GM12801 (cell line): ENCODE data around the gene SCPEP1.

Experiments
- CTCF ChIP-seq: IDR thresholded peaks from one replicate; pipeline ENCODE4 v1.5.1; 2011; ENCODE audit warnings: control low read depth; ENCODE audit not compliant: insufficient read length; ENCODE audit errors: extremely low read depth

Gene SCPEP1

GRCh38 chr17:56997313-56997712, 19.4 kb downstream of the SCPEP1 start:
- TF ChIP-seq CTCF: no peak

GRCh38 chr17:57001541-57001940, 23.6 kb downstream of the SCPEP1 start:
- TF ChIP-seq CTCF: no peak

- TF ChIP-seq CTCF: no peak
Observed at GRCh38 chr17:57002904-57003303, 25.0 kb downstream of the SCPEP1 start.

GRCh38 chr17:57004944-57005579, 27.1 kb downstream of the SCPEP1 start:
- TF ChIP-seq CTCF: no peak

- TF ChIP-seq CTCF: no peak
Observed at GRCh38 chr17:57006040-57006439, 28.1 kb downstream of the SCPEP1 start.

GRCh38 chr17:57008958-57009357, 31.0 kb downstream of the SCPEP1 start:
- TF ChIP-seq CTCF: no peak

- TF ChIP-seq CTCF: no peak
Observed at GRCh38 chr17:57009737-57010445, 32.0 kb downstream of the SCPEP1 start.
